Activated naive CD8-positive, alpha-beta T cell (primary cell): ENCODE measurements around the gene CCDC12.

Experiments
- H3K27ac Mint-ChIP-seq: one replicate; pipeline ENCODE4 v1.8.0; 2021; ENCODE audit warnings: mixed read lengths
- H3K27me3 Mint-ChIP-seq: one replicate; pipeline ENCODE4 v1.8.0; 2021; ENCODE audit warnings: mixed read lengths
- H3K36me3 Mint-ChIP-seq: one replicate; pipeline ENCODE4 v1.8.0; 2021; ENCODE audit warnings: mixed read lengths
- H3K4me1 Mint-ChIP-seq: one replicate; pipeline ENCODE4 v1.8.0; 2021; ENCODE audit warnings: low read depth, mixed read lengths
- H3K4me3 Mint-ChIP-seq: one replicate; pipeline ENCODE4 v1.8.0; 2021; ENCODE audit warnings: mild to moderate bottlenecking, mixed read lengths
- H3K9me3 Mint-ChIP-seq: one replicate; pipeline ENCODE4 v1.8.0; 2021; ENCODE audit warnings: low read depth, mixed read lengths

Gene CCDC12

GRCh38 chr3:46982546-46982945 is 6.0 kb upstream of the CCDC12 start:
- no peaks in the 10 kb centered on the region for H3K9me3 Mint-ChIP-seq
- H3K36me3 Mint-ChIP-seq: no peaks in the 10 kb centered on the region
- peaks cover 63% of the 10 kb centered on the region for H3K4me1 Mint-ChIP-seq
- H3K27ac Mint-ChIP-seq: peak overlapping the region; percentile 42
- peak overlapping the region; percentile 4 for H3K4me3 Mint-ChIP-seq
- no peaks in the 10 kb centered on the region for H3K27me3 Mint-ChIP-seq

GRCh38 chr3:46981932-46982471 is 5.5 kb upstream of the CCDC12 start:
- Mint-ChIP-seq H3K36me3 (no peaks in the 10 kb centered on the region), H3K9me3 (no peaks in the 10 kb centered on the region), H3K4me1 (peaks cover 60% of the 10 kb centered on the region), H3K4me3 (peak overlapping the region; percentile 61), H3K27ac (no peak overlapping the region), H3K27me3 (no peaks in the 10 kb centered on the region)

- Mint-ChIP-seq H3K27me3 (no peaks in the 10 kb centered on the region), H3K4me3 (peak overlapping the region; percentile 89), H3K27ac (peak overlapping the region; percentile 72), H3K4me1 (peaks cover 48% of the 10 kb centered on the region), H3K36me3 (no peaks in the 10 kb centered on the region), H3K9me3 (no peaks in the 10 kb centered on the region)
These were observed 3.5 kb upstream of the CCDC12 start for GRCh38 chr3:46979958-46980497.

- H3K27me3 Mint-ChIP-seq: no peaks in the 10 kb centered on the region
- H3K27ac Mint-ChIP-seq: peak within 1 kb of the TSS; percentile 92
- H3K36me3 Mint-ChIP-seq: peaks cover 6% of the 10 kb centered on the region
- H3K9me3 Mint-ChIP-seq: no peaks in the 10 kb centered on the region
- H3K4me1 Mint-ChIP-seq: peaks cover 48% of the 10 kb centered on the region
- H3K4me3 Mint-ChIP-seq: peak within 1 kb of the TSS; percentile 89
These were observed 2.7 kb upstream of the CCDC12 start, which contains the start of gene NBEAL2 for GRCh38 chr3:46978985-46979944. Gene NBEAL2 (plus strand): TSS chr3:46979666. CDS start chr3:46979862, 196 bp downstream.

- Mint-ChIP-seq H3K9me3 (no peaks in the 10 kb centered on the region), H3K4me3 (peak overlapping the region; percentile 99), H3K27me3 (no peaks in the 10 kb centered on the region), H3K36me3 (peaks cover 7% of the 10 kb centered on the region), H3K27ac (peak overlapping the region; percentile 78), H3K4me1 (peaks cover 53% of the 10 kb centered on the region)
These were observed 1.8 kb upstream of the CCDC12 start for GRCh38 chr3:46978381-46978780.

GRCh38 chr3:46977811-46978195 is 1.3 kb upstream of the CCDC12 start:
- Mint-ChIP-seq H3K4me3 (peak overlapping the region; percentile 99), H3K9me3 (no peaks in the 10 kb centered on the region), H3K27ac (peak overlapping the region; percentile 78), H3K4me1 (peaks cover 55% of the 10 kb centered on the region), H3K36me3 (peaks cover 7% of the 10 kb centered on the region), H3K27me3 (no peaks in the 10 kb centered on the region)

GRCh38 chr3:46974421-46975171 is 1.9 kb downstream of the CCDC12 start:
- no peaks in the 10 kb centered on the region for H3K9me3 Mint-ChIP-seq
- H3K4me1 Mint-ChIP-seq: peaks cover 70% of the 10 kb centered on the region
- H3K27me3 Mint-ChIP-seq: no peaks in the 10 kb centered on the region
- peak overlapping the region; percentile 99 for H3K4me3 Mint-ChIP-seq
- H3K36me3 Mint-ChIP-seq: peaks cover 10% of the 10 kb centered on the region
- peak overlapping the region; percentile 76 for H3K27ac Mint-ChIP-seq

- Mint-ChIP-seq H3K36me3 (peaks cover 10% of the 10 kb centered on the region), H3K4me3 (peak overlapping the region; percentile 76), H3K9me3 (no peaks in the 10 kb centered on the region), H3K27ac (peak overlapping the region; percentile 79), H3K27me3 (no peaks in the 10 kb centered on the region), H3K4me1 (peaks cover 76% of the 10 kb centered on the region)
These were observed 4.1 kb downstream of the CCDC12 start for GRCh38 chr3:46972396-46972795.

GRCh38 chr3:46971742-46972141 is 4.8 kb downstream of the CCDC12 start:
- H3K4me1 Mint-ChIP-seq: peaks cover 80% of the 10 kb centered on the region
- H3K27ac Mint-ChIP-seq: peak overlapping the region; percentile 79
- H3K27me3 Mint-ChIP-seq: no peaks in the 10 kb centered on the region
- peaks cover 10% of the 10 kb centered on the region for H3K36me3 Mint-ChIP-seq
- peak overlapping the region; percentile 67 for H3K4me3 Mint-ChIP-seq
- H3K9me3 Mint-ChIP-seq: no peaks in the 10 kb centered on the region

GRCh38 chr3:46971151-46971550 is 5.4 kb downstream of the CCDC12 start:
- Mint-ChIP-seq H3K4me3 (peak overlapping the region; percentile 67), H3K27me3 (no peaks in the 10 kb centered on the region), H3K4me1 (peaks cover 84% of the 10 kb centered on the region), H3K9me3 (no peaks in the 10 kb centered on the region), H3K27ac (peak overlapping the region; percentile 79), H3K36me3 (peaks cover 10% of the 10 kb centered on the region)

GRCh38 chr3:46970391-46971091 is 6.0 kb downstream of the CCDC12 start:
- peak overlapping the region; percentile 67 for H3K4me3 Mint-ChIP-seq
- peaks cover 13% of the 10 kb centered on the region for H3K36me3 Mint-ChIP-seq
- peak overlapping the region; percentile 7 for H3K27ac Mint-ChIP-seq
- no peaks in the 10 kb centered on the region for H3K9me3 Mint-ChIP-seq
- no peaks in the 10 kb centered on the region for H3K27me3 Mint-ChIP-seq
- peaks cover 88% of the 10 kb centered on the region for H3K4me1 Mint-ChIP-seq

- Mint-ChIP-seq H3K27me3 (no peaks in the 10 kb centered on the region), H3K9me3 (no peaks in the 10 kb centered on the region), H3K27ac (peak overlapping the region; percentile 50), H3K4me1 (peaks cover 84% of the 10 kb centered on the region), H3K4me3 (no peak overlapping the region), H3K36me3 (peaks cover 7% of the 10 kb centered on the region)
These were observed 7.6 kb downstream of the CCDC12 start for GRCh38 chr3:46968783-46969428.

- Mint-ChIP-seq H3K36me3 (peaks cover 9% of the 10 kb centered on the region), H3K4me3 (no peak overlapping the region)
These were observed 9.7 kb downstream of the CCDC12 start for GRCh38 chr3:46966811-46967210.

GRCh38 chr3:46965151-46965550 is 11.4 kb downstream of the CCDC12 start:
- H3K4me3 Mint-ChIP-seq: no peak overlapping the region
- H3K27ac Mint-ChIP-seq: peak overlapping the region; percentile 6
- H3K36me3 Mint-ChIP-seq: peaks cover 9% of the 10 kb centered on the region
- H3K27me3 Mint-ChIP-seq: no peaks in the 10 kb centered on the region
- H3K4me1 Mint-ChIP-seq: peaks cover 86% of the 10 kb centered on the region
- no peaks in the 10 kb centered on the region for H3K9me3 Mint-ChIP-seq

More at GRCh38 chr3:46966811-46967210, 9.7 kb downstream of the CCDC12 start:
- Mint-ChIP-seq H3K27ac (peak overlapping the region; percentile 5), H3K27me3 (no peaks in the 10 kb centered on the region), H3K4me1 (peaks cover 86% of the 10 kb centered on the region), H3K9me3 (no peaks in the 10 kb centered on the region)
